PC-9 (cell line): Measurements from ENCODE around the gene KRTAP10-12. TPM values are rescaled to one million over a fixed set of nuclear protein-coding genes. Genes with fewer than 3 reads are reported as not detected.

Experiments
- BruUV-seq: library from RNA; stranded (reverse); fragments of 400-500 nt; replicated peaks from 2 replicates; lab custom pipeline; 2021; lab: Mats Ljungman, UMichigan
- CTCF ChIA-PET: fragments of 300-600 bp; sonication (Branson Sonifier 250); formaldehyde crosslinking; loops from one replicate; lab custom pipeline; 2022; ENCODE audit warnings: antibody characterized with exemption; lab: Charles Lee
- POLR2A ChIA-PET: fragments of 300-600 bp; sonication (Branson Sonifier 250); formaldehyde crosslinking; loops from one replicate; lab custom pipeline; 2022; ENCODE audit warnings: antibody characterized with exemption; ENCODE audit not compliant: unreplicated experiment; lab: Charles Lee
- DNase-seq, 2 experiments: peaks; one replicate each; pipeline versions ENCODE4 v3.0.0 to v3.0.0-alpha.2; 2015 to 2022; ENCODE audit warnings: mixed read lengths in 1 of 2
- H2AFZ ChIP-seq: fragments of 200-600 bp; sonication (generic); 2 replicates; pipeline ENCODE4 v1.8.1; 2017; ENCODE audit warnings: antibody characterized with exemption
- H3F3A ChIP-seq: fragments of 200-600 bp; sonication (generic); 2 replicates; pipeline ENCODE4 v1.8.1; 2017; ENCODE audit warnings: antibody characterized with exemption, mild to moderate bottlenecking, low read depth; ENCODE audit not compliant: insufficient read depth
- H3K27ac ChIP-seq: fragments of 200-600 bp; sonication (generic); 2 replicates; pipeline ENCODE4 v1.6.1; 2016; ENCODE audit warnings: mixed run types
- H3K27me3 ChIP-seq: fragments of 200-600 bp; sonication (generic); 2 replicates; pipeline ENCODE4 v1.6.1; 2016; ENCODE audit warnings: low read depth, mixed run types; ENCODE audit not compliant: insufficient read depth
- H3K36me3 ChIP-seq: fragments of 200-600 bp; sonication (generic); 2 replicates; pipeline ENCODE4 v1.6.1; 2016; ENCODE audit warnings: low read depth, mixed run types
- H3K4me1 ChIP-seq: fragments of 200-600 bp; sonication (generic); replicated peaks from 2 replicates; pipeline ENCODE4 v1.6.1; 2016; ENCODE audit warnings: mixed run types; ENCODE audit not compliant: insufficient read depth
- H3K4me2 ChIP-seq: fragments of 200-600 bp; sonication (generic); 2 replicates; pipeline ENCODE4 v1.6.1; 2017; ENCODE audit warnings: mixed run types
- H3K4me3 ChIP-seq: fragments of 200-600 bp; sonication (generic); 2 replicates; pipeline ENCODE4 v1.6.1; 2016; ENCODE audit warnings: mixed run types
- H3K79me2 ChIP-seq: fragments of 200-600 bp; sonication (generic); 2 replicates; pipeline ENCODE4 v1.6.1; 2017; ENCODE audit warnings: low read depth, mixed run types
- H3K9me2 ChIP-seq: fragments of 200-600 bp; sonication (generic); 2 replicates; pipeline ENCODE4 v1.8.1; 2017; ENCODE audit warnings: mild to moderate bottlenecking; ENCODE audit not compliant: insufficient read depth
- H3K9me3 ChIP-seq: fragments of 200-600 bp; sonication (generic); 2 replicates; pipeline ENCODE4 v1.8.1; 2016; ENCODE audit warnings: low read depth; ENCODE audit not compliant: insufficient read depth
- H4K20me1 ChIP-seq: fragments of 200-600 bp; sonication (generic); 2 replicates; pipeline ENCODE4 v1.8.1; 2017; ENCODE audit not compliant: insufficient read depth
- EZH2 ChIP-seq: fragments of 200-600 bp; sonication (generic); IDR thresholded peaks from 2 replicates; pipeline ENCODE4 v1.8.0; 2017; ENCODE audit warnings: antibody characterized with exemption, low read depth
- intact Hi-C: fragments of 100-400 bp; cut with micrococcal nuclease; formaldehyde crosslinking; loops from one replicate; pipeline ENCODE4 v1.10.0; 2022; ENCODE audit not compliant: unreplicated experiment
- total RNA-seq: library from RNA; stranded (reverse); gene quantifications from 2 replicates; pipeline ENCODE4 v1.2.3, GENCODE V29; 2021
- TF ChIP-seq, protein P1 (sequence below): fragments of 200-600 bp; sonication (generic); conservative IDR thresholded peaks from 2 replicates; pipeline ENCODE4 v1.6.1; 2017; ENCODE audit warnings: mixed run types, antibody characterized with exemption, mild to moderate bottlenecking, moderate library complexity

KRTAP10-12 gene
- total RNA-seq, 1 experiment from 2014 or later: not detected

GRCh38 chr21:44653123-44653522 is 43.8 kb upstream of the KRTAP10-12 start:
- intact Hi-C loops: no loop called here

DNA sequence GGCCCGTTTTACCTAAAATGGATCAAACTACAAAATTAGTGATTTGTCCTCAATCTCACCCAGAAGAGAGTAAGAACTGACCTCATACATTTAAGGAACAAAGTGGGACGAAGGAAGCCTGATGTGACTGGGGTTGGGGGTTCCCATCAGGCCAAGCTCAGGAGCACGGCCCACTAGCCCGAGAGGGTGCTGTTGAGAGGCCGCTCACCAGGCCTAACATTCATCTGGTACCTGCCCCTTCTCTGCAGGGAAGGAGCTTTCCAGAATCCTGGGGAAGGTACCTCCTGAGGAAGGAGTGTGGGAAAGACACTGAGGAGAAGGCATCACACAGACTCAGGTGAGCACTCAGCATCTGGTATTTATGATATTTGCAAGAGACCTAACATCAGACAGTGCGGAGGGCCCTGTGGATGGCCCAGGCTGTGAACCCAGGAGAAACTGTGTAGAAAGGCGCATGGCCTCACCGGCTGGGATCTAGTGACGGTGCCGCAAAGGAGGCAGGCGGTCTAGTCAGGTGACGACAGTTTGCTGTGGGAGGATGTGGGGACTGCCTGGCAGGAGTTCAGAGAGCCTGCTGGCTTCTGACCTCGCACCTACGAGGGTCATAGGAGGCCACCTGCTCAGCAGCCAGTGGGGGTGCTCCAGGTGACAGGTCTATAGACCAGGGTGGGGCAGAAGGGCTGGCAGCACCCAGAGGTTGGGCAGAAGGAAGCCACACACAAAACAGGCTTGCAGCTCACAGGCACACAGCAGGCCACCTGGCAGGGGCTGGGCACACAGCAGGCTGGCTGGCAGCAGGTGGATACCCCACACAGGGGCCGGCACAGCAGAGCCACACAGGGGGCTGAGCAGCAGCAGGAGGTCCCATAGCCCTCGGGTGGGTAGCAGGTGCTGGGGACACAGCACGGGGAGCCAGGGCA is 43.1 kb upstream of the KRTAP10-12 start:
- CTCF ChIA-PET: no interaction called here
- Histone ChIP-seq H2AFZ (no peak overlapping the region), H3K36me3 (no peaks in the 10 kb centered on the region), H3K27ac (no peak overlapping the region), H3K27me3 (peaks cover 83% of the 10 kb centered on the region), H3K79me2 (no peaks in the 10 kb centered on the region), H4K20me1 (no peaks in the 10 kb centered on the region), H3K4me3 (no peak overlapping the region), H3K9me3 (no peaks in the 10 kb centered on the region), H3K4me2 (no peak overlapping the region), H3K9me2 (no peaks in the 10 kb centered on the region), H3K4me1 (no peaks in the 10 kb centered on the region), H3F3A (no peaks in the 10 kb centered on the region)
- TF ChIP-seq, protein P1, sequence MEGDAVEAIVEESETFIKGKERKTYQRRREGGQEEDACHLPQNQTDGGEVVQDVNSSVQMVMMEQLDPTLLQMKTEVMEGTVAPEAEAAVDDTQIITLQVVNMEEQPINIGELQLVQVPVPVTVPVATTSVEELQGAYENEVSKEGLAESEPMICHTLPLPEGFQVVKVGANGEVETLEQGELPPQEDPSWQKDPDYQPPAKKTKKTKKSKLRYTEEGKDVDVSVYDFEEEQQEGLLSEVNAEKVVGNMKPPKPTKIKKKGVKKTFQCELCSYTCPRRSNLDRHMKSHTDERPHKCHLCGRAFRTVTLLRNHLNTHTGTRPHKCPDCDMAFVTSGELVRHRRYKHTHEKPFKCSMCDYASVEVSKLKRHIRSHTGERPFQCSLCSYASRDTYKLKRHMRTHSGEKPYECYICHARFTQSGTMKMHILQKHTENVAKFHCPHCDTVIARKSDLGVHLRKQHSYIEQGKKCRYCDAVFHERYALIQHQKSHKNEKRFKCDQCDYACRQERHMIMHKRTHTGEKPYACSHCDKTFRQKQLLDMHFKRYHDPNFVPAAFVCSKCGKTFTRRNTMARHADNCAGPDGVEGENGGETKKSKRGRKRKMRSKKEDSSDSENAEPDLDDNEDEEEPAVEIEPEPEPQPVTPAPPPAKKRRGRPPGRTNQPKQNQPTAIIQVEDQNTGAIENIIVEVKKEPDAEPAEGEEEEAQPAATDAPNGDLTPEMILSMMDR: no peak
- no peak for TF ChIP-seq EZH2
- no peak for DNase-seq
- no TSS peak for BruUV-seq
- intact Hi-C loops: no loop called here
- POLR2A ChIA-PET: no interaction called here

More at GRCh38 chr21:44653123-44653522, 43.8 kb upstream of the KRTAP10-12 start:
- POLR2A ChIA-PET: no interaction called here
- H3K79me2 ChIP-seq: no peaks in the 10 kb centered on the region
- no peak for DNase-seq
- H3K4me2 ChIP-seq: no peak overlapping the region
- H3K27me3 ChIP-seq: peaks cover 83% of the 10 kb centered on the region
- no peak for TF ChIP-seq EZH2
- TF ChIP-seq, protein P1: no peak
- no peaks in the 10 kb centered on the region for H3K4me1 ChIP-seq
- H3K36me3 ChIP-seq: no peaks in the 10 kb centered on the region
- no peaks in the 10 kb centered on the region for H3K9me2 ChIP-seq
- CTCF ChIA-PET: no interaction called here
- no peaks in the 10 kb centered on the region for H3K9me3 ChIP-seq
- H3F3A ChIP-seq: no peaks in the 10 kb centered on the region
- BruUV-seq: no TSS peak
- H3K27ac ChIP-seq: no peak overlapping the region
- H4K20me1 ChIP-seq: no peaks in the 10 kb centered on the region
- no peak overlapping the region for H2AFZ ChIP-seq
- H3K4me3 ChIP-seq: no peak overlapping the region

- CTCF ChIA-PET: no interaction called here
- H4K20me1 ChIP-seq: no peaks in the 10 kb centered on the region
- H3K27me3 ChIP-seq: peaks cover 82% of the 10 kb centered on the region
- no peak within 1 kb of the TSS for H3K4me3 ChIP-seq
- no TSS peak for BruUV-seq
- H3K4me2 ChIP-seq: no peak within 1 kb of the TSS
- no peaks in the 10 kb centered on the region for H3K36me3 ChIP-seq
- H3F3A ChIP-seq: no peaks in the 10 kb centered on the region
- no peaks in the 10 kb centered on the region for H3K9me3 ChIP-seq
- no peak for TF ChIP-seq EZH2
- TF ChIP-seq, protein P1: no peak
- POLR2A ChIA-PET: no interaction called here
- DNase-seq: no peak
- H3K4me1 ChIP-seq: no peaks in the 10 kb centered on the region
- intact Hi-C loops: no loop called here
- no peak within 1 kb of the TSS for H3K27ac ChIP-seq
- H3K9me2 ChIP-seq: no peaks in the 10 kb centered on the region
- H3K79me2 ChIP-seq: no peaks in the 10 kb centered on the region
- H2AFZ ChIP-seq: no peak within 1 kb of the TSS
These were observed 42.3 kb upstream of the KRTAP10-12 start, which contains the start of gene KRTAP12-4 for GRCh38 chr21:44654576-44655175. KRTAP12-4 (minus strand) TSS chr21:44654659; CDS start chr21:44654614, 45 bp downstream.
